NCI-H1092 treated with DMSO at 0.1 percent for 48 hours (cell line): ENCODE results near the gene CGB8.
"Not testable (repeated sequence)": the region's sequence is repeated elsewhere in the genome, so short reads cannot be mapped to it uniquely, and the experiment has no call there.

Experiments used
- DNase-seq: peaks from one replicate; lab custom pipeline; 2025; lab: John Stamatoyannopoulos, UW

The CGB8 gene

DNA sequence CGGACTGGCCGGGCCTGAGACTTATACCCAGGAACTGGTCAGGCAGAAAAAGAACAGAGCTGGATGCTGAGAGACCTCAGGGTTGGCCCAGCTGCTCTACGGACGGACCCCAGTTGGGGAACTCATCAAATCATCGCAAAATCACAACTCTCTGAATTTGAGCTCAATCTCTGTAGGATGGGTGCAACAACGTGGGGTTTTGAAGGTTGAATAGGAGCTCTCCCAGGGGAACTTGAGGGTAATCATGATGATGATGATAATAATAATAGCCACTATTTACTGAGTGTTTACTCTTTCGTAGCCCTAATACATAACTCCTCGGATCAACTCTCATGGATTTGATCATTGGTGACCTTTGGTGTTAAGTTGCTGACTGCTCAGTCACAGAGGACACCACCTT lies 18.6 kb downstream of the CGB8 start:
- not testable (repeated sequence) for DNase-seq

GRCh38 chr19:49029749-49030148 lies 19.2 kb downstream of the CGB8 start:
- not testable (repeated sequence) for DNase-seq

- not testable (repeated sequence) for DNase-seq
Measured at GRCh38 chr19:49028686-49029085, 20.2 kb downstream of the CGB8 start.

- not testable (repeated sequence) for DNase-seq
Measured at GRCh38 chr19:49025599-49025998, 23.3 kb downstream of the CGB8 start.

DNA sequence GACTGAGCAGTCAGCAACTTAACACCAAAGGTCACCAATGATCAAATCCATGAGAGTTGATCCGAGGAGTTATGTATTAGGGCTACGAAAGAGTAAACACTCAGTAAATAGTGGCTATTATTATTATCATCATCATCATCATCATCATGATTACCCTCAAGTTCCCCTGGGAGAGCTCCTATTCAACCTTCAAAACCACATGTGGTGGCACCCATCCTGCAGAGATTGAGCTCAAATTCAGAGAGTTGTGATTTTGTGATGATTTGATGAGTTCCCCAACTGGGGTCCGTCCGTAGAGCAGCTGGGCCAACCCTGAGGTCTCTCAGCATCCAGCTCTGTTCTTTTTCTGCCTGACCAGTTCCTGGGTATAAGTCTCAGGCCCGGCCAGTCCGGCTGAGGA lies 23.8 kb downstream of the CGB8 start:
- not testable (repeated sequence) for DNase-seq

DNA sequence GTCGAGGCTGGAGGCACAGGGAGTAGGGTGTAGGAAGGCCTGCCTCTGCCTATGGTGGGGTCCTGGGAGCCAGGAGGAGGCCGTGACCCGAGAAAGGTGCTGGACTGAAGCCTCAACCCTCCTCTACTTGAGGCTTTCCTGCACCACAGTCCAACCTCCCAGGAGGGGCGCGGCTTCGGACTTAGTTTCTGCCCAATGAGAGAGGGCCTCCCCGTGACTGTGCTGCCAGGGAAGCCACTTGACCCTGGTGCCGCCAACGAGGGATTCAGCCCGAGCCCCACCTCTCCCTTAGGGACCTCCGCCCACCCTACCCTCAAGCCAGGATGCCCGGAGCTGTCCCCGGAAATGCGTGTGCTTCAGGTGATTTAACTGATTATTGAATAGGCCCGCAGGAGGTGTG lies 24.7 kb downstream of the CGB8 start, which contains the start of gene CGB3:
TSS of gene CGB3 (minus strand) at position 101 of the 400 bp plus-strand sequence. CDS start 362 bp downstream, outside the sequence.
- not testable (repeated sequence) for DNase-seq

DNA sequence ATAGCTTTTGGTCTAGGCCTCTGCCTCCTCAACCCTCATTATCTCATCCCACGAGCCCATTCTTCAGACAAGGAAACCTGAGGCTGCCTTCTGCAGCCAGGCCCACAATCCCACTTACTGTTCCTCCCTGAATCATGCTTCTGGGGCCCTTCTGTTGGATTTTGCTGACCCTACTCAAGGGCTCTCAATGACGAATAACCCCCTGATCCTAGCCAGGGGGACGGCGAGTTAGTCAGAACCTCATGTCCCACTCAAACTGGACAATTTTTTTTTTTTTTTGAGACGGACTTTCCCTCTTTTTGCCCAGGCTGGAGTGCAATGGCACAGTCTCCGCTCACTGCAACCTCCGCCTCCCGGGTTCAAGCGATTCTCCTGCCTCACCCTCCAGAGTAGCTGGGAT lies 26.8 kb downstream of the CGB8 start:
- DNase-seq: no peak

DNA sequence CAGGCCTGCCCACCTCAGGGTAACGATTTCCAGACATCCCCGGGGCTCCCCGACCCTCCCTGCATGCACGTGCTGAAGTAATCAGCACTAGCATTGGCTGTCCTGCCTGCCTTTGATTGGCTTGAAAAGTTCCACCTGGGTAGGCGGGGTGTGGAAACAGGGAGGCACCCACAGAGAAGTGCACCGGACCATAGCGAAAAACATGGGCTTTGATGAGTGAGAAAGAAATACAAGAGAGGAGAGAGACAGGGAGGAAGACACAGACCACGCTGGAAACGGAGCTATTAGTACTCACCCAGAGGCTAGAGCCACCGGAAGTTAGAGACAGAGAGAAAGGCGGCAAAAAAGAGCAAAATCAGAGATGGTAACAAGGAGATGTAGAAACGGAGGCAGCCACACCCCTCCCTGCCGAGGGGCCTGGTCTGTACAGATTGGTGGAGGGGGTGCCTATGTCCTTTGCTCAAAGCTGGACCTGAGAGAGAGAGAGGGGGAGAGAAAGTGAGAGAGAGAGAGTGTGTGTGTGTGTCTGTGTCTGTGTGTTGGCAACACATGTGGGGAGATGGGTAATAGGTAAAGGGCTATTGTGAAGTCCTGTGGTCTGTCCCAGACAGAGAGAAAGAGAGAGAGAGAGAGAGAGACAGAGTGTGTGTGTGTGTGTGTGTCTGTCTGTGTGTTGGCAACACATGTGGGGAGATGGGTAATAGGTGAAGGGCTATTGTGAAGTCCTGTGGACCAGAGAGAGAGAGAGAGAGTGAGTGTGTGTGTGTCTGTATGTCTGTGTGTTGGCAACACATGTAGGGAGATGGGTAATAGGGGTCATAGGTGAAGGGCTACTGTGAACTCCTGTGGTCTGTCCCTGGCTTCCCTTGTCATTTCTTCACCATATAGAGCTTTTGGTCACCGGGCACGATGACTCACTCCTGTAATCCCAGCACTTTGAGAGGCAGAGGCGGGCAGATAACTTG lies 27.7 kb downstream of the CGB8 start:
- DNase-seq: no peak

DNA sequence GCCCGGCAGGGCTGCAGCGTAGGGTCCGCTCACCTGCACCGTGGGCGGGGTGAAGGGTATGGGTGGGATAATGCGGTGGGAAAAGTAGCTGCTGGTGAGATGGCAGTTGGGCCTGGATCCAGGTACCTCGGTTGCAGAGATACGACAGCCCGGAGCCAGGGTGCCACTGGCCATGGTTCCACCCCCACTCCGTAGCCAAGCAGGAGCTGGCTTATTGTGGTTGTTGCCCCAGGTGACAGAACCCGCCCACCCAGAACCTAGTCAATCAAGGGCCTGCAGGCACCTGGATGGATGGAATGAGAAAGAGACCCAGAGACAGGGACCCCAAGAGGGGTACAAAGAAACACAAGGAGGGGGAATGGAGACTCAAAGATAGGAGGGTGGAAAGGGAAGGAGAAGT lies 28.6 kb downstream of the CGB8 start:
- DNase-seq: no peak

GRCh38 chr19:49019242-49019932 lies 29.5 kb downstream of the CGB8 start:
- no peak for DNase-seq

GRCh38 chr19:49018388-49019241 lies 30.3 kb downstream of the CGB8 start:
- DNase-seq: not testable (repeated sequence)

GRCh38 chr19:49017666-49018351 lies 31.1 kb downstream of the CGB8 start:
- no peak for DNase-seq

DNA sequence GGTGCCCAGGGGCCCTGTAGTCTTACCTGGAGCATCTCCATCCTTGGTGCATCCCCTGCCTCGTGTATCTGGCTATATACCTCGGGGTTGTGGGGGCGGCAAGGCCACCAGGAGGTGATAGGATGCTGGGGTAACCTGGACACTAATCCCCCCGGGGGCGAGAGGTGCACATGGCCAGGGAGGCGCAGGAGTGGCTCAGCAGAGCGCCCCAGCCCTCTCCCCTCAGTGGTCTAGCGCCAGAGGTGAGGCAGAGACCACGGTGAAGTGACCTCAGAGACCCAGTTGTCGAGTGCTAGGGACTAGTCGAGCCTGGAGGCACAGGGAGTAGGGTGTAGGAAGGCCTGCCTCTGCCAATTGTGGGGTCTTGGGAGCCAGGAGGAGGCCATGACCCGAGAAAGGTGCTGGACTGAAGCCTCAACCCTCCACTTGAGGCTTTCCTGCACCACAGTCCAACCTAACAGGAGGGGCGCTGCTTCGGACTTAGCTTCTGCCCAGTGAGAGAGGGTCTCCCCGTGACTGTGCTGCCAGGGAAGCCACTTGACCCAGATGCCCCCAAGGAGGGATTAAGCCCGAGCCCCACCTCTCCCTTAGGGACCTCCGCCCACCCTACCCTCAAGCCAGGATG lies 31.8 kb downstream of the CGB8 start, which contains the start of gene LHB:
TSS of gene LHB (minus strand) at position 51 of the 625 bp plus-strand sequence. CDS start at position 41, 10 bp downstream.
- no peak for DNase-seq

DNA sequence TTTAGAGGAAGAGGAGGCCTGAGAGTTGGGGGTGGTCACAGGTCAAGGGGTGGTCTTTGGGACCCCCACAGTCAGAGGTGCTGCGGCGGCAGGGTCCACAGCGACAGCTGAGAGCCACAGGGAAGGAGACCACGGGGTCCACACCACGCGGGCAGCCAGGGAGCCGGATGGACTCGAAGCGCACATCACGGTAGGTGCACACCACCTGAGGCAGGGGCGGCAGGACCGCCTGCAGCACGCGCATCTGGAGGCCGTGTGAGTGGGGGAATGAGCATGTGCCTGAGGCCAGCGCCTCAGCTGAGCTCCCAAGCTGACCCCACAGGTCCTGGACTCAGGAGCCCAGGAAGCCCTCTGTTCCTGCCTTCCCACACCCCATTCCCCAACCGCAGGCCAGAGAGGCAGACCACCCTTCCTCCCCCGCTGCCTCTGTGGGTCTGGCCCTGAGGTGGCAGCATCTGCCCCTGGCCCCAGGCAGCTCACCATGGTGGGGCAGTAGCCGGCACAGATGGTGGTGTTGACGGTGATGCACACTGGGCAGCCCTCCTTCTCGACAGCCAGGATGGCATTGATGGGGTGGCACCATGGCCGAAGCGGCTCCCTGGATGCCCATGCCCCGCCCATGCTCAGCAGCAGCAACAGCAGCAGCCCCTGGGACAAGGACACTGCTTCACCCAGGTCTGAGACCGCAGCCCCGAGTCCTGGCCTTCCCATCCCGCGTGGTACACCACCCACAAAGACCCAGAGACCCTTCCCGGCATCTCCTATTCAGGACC lies 32.7 kb downstream of the CGB8 start:
- no peak for DNase-seq

DNA sequence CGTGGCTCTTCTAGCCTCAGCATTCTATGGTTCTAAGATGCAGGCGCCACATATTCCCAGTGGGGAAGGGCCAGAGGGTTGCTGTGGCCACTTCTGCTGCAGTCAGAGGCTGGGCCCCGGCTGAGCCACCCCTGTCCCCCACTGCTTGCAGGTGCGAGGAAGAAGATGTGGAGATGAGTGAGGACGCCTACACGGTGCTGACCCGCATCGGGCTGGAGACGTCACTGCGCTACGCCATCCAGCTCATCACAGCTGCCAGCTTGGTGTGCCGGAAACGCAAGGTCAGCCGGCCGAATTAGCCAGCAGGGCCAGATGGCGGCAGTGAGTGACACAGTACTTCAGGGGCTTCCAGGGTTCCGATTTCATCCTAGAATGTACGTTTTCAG lies 34.0 kb downstream of the CGB8 start:
- DNase-seq: no peak

DNA sequence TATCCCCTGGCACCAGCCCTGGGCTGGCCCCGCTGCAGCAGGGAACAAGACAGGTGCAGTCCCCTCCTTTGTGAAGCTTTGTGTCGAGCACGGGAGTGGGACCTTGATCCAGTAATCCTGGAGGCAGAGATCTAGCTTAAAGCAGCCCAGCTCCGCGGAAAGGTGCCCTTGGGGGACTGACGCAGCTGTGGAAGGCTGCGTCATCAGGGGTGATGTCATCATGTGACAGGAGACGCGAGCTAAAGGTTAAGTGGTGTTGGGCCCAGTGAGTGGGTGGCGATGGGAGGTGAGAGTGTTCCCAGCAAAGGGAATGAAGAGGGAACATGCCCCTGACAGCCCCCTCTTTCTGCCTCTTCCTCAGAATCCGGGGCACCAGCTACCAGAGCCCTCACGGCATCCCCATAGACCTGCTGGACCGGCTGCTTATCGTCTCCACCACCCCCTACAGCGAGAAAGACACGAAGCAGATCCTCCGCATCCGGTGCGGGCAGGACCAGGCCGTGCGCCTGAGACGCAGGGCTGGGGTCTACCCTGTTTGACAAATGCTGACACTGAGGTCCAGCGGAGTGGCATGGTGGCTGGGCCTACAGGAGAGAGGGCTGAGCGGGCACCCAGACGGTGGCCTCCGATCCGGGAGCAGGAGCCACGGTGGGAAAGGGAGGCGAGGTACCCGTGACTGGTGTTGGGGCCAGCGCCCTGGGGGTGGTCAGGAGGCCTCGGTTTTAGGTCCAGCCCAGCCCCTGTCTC lies 34.6 kb downstream of the CGB8 start:
- no peak for DNase-seq

GRCh38 chr19:49011194-49011593 lies 37.7 kb downstream of the CGB8 start:
- no peak for DNase-seq

- no peak for DNase-seq
Measured at GRCh38 chr19:49010453-49010852, 38.5 kb downstream of the CGB8 start.

DNA sequence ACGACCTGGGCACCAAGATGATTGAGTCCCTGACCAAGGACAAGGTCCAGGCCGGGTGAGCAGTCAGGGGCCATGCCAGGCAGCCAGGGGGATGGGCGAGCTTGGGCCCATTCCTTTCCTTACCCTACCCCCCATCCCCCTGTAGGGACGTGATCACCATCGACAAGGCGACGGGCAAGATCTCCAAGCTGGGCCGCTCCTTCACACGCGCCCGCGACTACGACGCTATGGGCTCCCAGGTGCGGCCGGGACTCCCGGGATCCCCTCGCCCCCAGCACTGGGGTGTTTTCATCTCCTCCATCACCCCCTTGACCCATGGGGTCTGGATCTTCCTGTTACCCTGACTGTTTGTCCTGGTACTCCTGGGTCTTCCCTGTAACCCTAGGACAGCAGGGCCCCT lies 39.1 kb downstream of the CGB8 start:
- no peak for DNase-seq
